Measurements from ENCODE around the gene ELAVL3. TPM values are rescaled to one million over a fixed set of nuclear protein-coding genes. Genes with fewer than 3 reads are reported as not detected.
A peak's percentile ranks its signal among the peaks of the same experiment; 100 is the strongest.
"Not testable (repeated sequence)": the region's sequence is repeated elsewhere in the genome, so short reads cannot be mapped to it uniquely, and the experiment has no call there.

Gene ELAVL3
- total RNA-seq, 3 donors from 2014 or later = 0.19 TPM; not detected in 2

GRCh38 chr19:11422163-11423065 lies 58.4 kb downstream of the ELAVL3 start:
- ATAC-seq (peak; percentile 61 to 67), DNase-seq (peak; percentile 45)
- no peaks in the 10 kb centered on the region for H3K36me3 Mint-ChIP-seq (ENCODE audit: insufficient read depth)
- H3K4me1 Mint-ChIP-seq (ENCODE audit: low read depth) = peaks cover 43% of the 10 kb centered on the region
- H3K9me3 Mint-ChIP-seq = no peaks in the 10 kb centered on the region
- H3K27me3 Mint-ChIP-seq (ENCODE audit: low read depth) = peaks cover 61% of the 10 kb centered on the region
- H3K4me3 Mint-ChIP-seq = peak overlapping the region; percentile 58

DNA sequence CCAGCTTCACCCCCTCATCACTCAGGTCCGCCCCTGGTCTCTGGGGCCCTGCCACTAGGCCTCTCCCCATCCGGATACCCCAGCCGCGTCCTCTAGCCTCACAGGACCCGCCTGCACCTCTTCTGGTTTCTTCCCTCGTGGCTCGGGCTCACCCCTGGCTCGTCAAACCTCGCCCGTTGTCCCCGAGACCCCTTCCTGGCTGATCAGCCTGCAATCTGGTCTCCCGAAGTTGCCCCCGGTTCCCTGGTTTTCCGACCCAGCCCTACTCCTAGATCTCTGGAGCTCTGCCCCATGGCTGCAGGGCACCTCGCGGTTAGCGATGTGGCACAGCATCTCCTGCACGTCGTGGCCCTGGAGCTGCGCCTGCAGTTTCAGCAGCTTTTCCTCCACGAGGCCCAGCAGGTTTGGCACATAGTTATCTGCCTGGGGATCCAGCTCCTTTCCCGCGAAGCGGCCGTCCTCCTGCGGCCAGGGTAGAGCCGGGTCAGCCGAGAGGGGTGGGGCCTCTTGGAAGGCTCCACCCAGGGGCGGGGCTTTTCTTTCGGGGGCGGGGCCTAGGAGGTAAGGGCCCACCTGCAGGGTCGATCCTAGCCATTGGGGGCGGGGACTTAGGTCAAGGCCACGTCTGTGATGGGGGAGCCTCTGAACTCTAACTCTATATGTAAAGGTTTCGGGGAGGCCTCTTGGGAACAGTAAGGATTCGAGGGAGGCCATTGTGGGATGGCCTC lies 59.3 kb downstream of the ELAVL3 start:
- ATAC-seq (peak; percentile 49 to 62), DNase-seq (no peak)
- H3K9me3 Mint-ChIP-seq = no peaks in the 10 kb centered on the region
- peaks cover 43% of the 10 kb centered on the region for H3K4me1 Mint-ChIP-seq (ENCODE audit: low read depth)
- H3K4me3 Mint-ChIP-seq = peak overlapping the region; percentile 58
- H3K36me3 Mint-ChIP-seq (ENCODE audit: insufficient read depth) = no peaks in the 10 kb centered on the region
- peaks cover 61% of the 10 kb centered on the region for H3K27me3 Mint-ChIP-seq (ENCODE audit: low read depth)

- ATAC-seq = no peak
- peaks cover 64% of the 10 kb centered on the region for H3K27me3 Mint-ChIP-seq (ENCODE audit: low read depth)
- H3K9me3 Mint-ChIP-seq = no peaks in the 10 kb centered on the region
- H3K4me1 Mint-ChIP-seq (ENCODE audit: low read depth) = peaks cover 43% of the 10 kb centered on the region
- H3K36me3 Mint-ChIP-seq (ENCODE audit: insufficient read depth) = no peaks in the 10 kb centered on the region
- DNase-seq = no peak
- peak overlapping the region; percentile 58 for H3K4me3 Mint-ChIP-seq
These were observed 60.1 kb downstream of the ELAVL3 start for GRCh38 chr19:11420429-11421370.

- Mint-ChIP-seq H3K4me3 (peak within 1 kb of the TSS; percentile 33), H3K27me3 (ENCODE audit: low read depth) (peaks cover 61% of the 10 kb centered on the region), H3K36me3 (ENCODE audit: insufficient read depth) (no peaks in the 10 kb centered on the region), H3K4me1 (ENCODE audit: low read depth) (peaks cover 43% of the 10 kb centered on the region), H3K9me3 (no peaks in the 10 kb centered on the region)
- no peak for ATAC-seq
- no peak for DNase-seq
These were observed 62.0 kb downstream of the ELAVL3 start, which contains the start of gene RGL3 for GRCh38 chr19:11418549-11419506. TSS of gene RGL3 (minus strand) at chr19:11419314. CDS start at chr19:11419278, 36 bp downstream.

GRCh38 chr19:11418094-11418548 lies 62.7 kb downstream of the ELAVL3 start:
- H3K27me3 Mint-ChIP-seq (ENCODE audit: low read depth) = peaks cover 53% of the 10 kb centered on the region
- peak overlapping the region; percentile 33 for H3K4me3 Mint-ChIP-seq

DNA sequence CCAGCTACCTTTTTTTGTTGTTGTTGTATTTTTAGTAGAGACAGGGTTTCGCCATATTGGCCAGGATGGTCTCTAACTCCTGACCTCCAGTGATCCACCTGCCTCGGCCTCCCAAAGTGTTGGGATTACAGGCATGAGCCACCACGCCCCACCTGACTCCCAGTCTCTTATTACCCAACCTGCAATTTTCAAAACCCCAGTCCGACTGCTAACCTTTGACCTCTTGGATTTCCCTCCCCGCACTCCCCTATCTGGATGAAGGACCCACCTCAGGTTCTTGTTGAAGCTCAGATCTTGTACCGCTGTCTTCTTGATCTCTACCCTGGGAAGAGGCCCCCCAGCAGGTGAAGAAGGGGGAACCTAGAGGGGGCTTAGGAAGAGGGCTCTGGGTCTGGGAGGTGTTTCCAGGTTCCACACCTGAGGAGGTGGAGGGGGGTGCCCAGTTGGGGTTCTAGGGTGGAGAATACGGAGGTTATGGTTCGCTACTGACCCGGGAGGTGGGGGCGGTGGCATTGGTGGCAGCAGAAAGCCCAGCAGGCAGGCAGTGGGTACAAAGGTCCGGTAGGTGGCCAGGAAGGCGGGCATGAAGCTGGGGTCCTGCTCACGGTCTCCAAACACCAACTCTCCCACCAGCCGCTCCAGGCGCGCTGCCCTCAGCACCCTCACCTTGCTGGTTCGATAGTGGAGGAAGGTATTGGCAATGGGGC lies 64.3 kb downstream of the ELAVL3 start:
- Mint-ChIP-seq H3K4me3 (no peak overlapping the region), H3K36me3 (ENCODE audit: insufficient read depth) (no peaks in the 10 kb centered on the region), H3K9me3 (no peaks in the 10 kb centered on the region), H3K4me1 (ENCODE audit: low read depth) (peaks cover 22% of the 10 kb centered on the region), H3K27me3 (ENCODE audit: low read depth) (peaks cover 43% of the 10 kb centered on the region)
- ATAC-seq = no peak
- no peak for DNase-seq

More at GRCh38 chr19:11418094-11418548, 62.7 kb downstream of the ELAVL3 start:
- DNase-seq = no peak
- ATAC-seq = no peak
- Mint-ChIP-seq H3K36me3 (ENCODE audit: insufficient read depth) (no peaks in the 10 kb centered on the region), H3K9me3 (no peaks in the 10 kb centered on the region), H3K4me1 (ENCODE audit: low read depth) (peaks cover 36% of the 10 kb centered on the region)

DNA sequence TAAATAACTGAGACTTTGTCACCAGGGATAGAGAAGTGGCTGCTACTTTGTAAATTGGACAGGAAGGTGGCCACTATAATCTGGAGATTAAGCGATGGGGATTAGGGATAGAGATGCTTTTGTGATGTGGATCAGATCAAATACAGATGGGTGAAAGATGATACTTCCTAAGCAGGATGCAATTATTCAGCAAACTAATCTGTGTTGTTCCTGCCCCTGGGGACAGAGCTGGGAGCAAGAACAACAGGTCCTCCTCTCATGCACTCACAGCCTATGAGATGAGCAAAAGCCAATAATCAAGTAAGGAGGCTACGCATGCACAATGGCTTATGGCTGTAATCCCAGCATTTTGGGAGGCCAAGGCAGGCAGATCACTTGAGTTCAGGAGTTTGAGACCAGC lies 66.3 kb downstream of the ELAVL3 start:
- no peak overlapping the region for H3K4me3 Mint-ChIP-seq
- H3K36me3 Mint-ChIP-seq (ENCODE audit: insufficient read depth) = no peaks in the 10 kb centered on the region
- no peak for ATAC-seq
- H3K9me3 Mint-ChIP-seq = no peaks in the 10 kb centered on the region
- peaks cover 34% of the 10 kb centered on the region for H3K27me3 Mint-ChIP-seq (ENCODE audit: low read depth)
- H3K4me1 Mint-ChIP-seq (ENCODE audit: low read depth) = peaks cover 10% of the 10 kb centered on the region
- DNase-seq = no peak

DNA sequence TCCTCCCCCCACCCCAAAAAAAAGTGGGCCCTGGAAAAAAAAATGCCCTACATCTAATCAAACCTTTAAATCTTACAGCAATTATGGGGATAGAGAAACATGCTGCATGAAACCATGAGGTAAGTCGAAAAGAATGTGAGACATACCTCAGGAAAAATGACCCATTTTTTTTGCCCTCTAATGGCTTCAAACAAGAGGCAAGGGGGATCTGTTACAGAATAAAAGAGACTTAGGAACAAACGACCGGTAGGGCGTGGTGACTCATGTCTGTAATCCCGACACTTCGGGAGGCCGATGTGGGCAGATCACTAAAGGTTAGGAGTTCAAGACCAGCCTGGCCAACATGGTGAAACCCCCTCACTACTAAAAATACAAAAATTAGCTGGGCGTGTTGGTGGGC lies 70.2 kb downstream of the ELAVL3 start:
- no peak for DNase-seq
- H3K36me3 Mint-ChIP-seq (ENCODE audit: insufficient read depth) = no peaks in the 10 kb centered on the region
- no peak overlapping the region for H3K4me3 Mint-ChIP-seq
- H3K27me3 Mint-ChIP-seq (ENCODE audit: low read depth) = peaks cover 32% of the 10 kb centered on the region
- H3K9me3 Mint-ChIP-seq = no peaks in the 10 kb centered on the region
- no peaks in the 10 kb centered on the region for H3K4me1 Mint-ChIP-seq (ENCODE audit: low read depth)
- no peak for ATAC-seq

DNA sequence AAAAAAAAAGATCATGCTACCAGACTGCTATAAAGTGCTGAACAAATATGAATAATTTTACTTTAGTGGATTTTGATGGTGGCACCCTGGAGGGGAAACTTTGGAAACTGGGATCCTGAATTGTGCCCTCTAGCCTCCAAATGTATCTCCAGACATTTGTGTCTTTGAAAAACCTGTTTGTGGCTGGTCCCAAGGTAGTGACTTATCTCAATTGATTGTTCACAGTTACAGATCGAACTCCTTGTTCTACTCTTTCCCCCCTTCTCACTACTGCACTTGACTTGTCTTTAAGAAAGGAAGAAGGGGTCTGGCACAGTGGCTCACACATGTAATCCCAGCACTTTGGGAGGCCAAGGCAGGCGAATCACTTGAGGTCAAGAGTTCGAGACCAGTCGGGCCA lies 72.3 kb downstream of the ELAVL3 start:
- peaks cover 32% of the 10 kb centered on the region for H3K27me3 Mint-ChIP-seq (ENCODE audit: low read depth)
- H3K4me3 Mint-ChIP-seq = no peak overlapping the region
- no peaks in the 10 kb centered on the region for H3K9me3 Mint-ChIP-seq
- H3K36me3 Mint-ChIP-seq (ENCODE audit: insufficient read depth) = no peaks in the 10 kb centered on the region
- DNase-seq = no peak
- ATAC-seq = no peak
- no peaks in the 10 kb centered on the region for H3K4me1 Mint-ChIP-seq (ENCODE audit: low read depth)

DNA sequence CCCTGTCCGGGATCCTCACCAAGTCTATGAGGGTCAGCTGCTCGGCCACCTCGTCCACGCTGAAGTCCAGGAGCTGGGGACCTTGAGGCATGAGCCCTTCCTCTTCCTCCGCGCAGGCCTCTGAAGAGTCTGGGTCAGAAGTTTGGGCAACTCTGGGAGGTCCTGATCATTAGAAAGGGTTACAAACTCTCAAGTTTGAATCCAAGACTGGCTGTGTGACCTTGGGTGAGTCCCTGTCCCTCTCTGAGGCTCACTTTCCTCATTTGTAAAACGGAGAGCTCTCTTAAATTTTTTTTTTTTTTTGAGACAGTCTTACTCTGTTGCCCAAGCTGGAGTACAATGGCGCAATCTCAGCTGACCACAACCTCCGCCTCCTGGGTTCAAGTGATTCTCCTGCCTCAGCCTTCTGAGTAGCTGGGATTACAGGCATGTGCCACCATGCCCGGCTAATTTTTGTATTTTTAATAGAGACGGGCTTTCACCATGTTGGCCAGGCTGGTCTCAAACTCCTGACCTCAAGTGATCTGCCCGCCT lies 74.1 kb downstream of the ELAVL3 start:
- not testable (repeated sequence) for H3K4me1 Mint-ChIP-seq (ENCODE audit: low read depth)

GRCh38 chr19:11405846-11406643 lies 74.8 kb downstream of the ELAVL3 start:
- peaks cover 26% of the 10 kb centered on the region for H3K27me3 Mint-ChIP-seq (ENCODE audit: low read depth)

More for the DNA sequence above, 74.1 kb downstream of the ELAVL3 start:
- not testable (repeated sequence) for H3K9me3 Mint-ChIP-seq; ATAC-seq; H3K36me3 Mint-ChIP-seq (ENCODE audit: insufficient read depth); H3K4me3 Mint-ChIP-seq; DNase-seq
- peaks cover 28% of the 10 kb centered on the region for H3K27me3 Mint-ChIP-seq (ENCODE audit: low read depth)

More at GRCh38 chr19:11405846-11406643, 74.8 kb downstream of the ELAVL3 start:
- H3K36me3 Mint-ChIP-seq (ENCODE audit: insufficient read depth) = no peaks in the 10 kb centered on the region
- H3K4me3 Mint-ChIP-seq = no peak overlapping the region
- ATAC-seq = peak; percentile 70 to 71
- H3K9me3 Mint-ChIP-seq = no peaks in the 10 kb centered on the region
- H3K4me1 Mint-ChIP-seq (ENCODE audit: low read depth) = no peaks in the 10 kb centered on the region
- DNase-seq = peak; percentile 48

Data from activated T-cell treated with anti-CD3 and anti-CD28 coated beads, Interleukin-2, amount 50 U/mL, for 4 hours (primary cell).